B cell (primary cell): ENCODE data around the gene SF1.

ENCODE experiments used
- EZH2 ChIP-seq: IDR thresholded peaks from 2 replicates; pipeline ENCODE4 v1.6.1; 2012; ENCODE audit warnings: borderline replicate concordance, low read depth, mild to moderate bottlenecking, moderate library complexity, low read length; ENCODE audit not compliant: insufficient read depth, poor library complexity, severe bottlenecking
- TF ChIP-seq, protein P1 (sequence below): fragments of 200-600 bp; IDR thresholded peaks from one replicate; pipeline ENCODE4 v1.8.0; 2022; ENCODE audit warnings: antibody characterized with exemption, mild to moderate bottlenecking

DNA sequence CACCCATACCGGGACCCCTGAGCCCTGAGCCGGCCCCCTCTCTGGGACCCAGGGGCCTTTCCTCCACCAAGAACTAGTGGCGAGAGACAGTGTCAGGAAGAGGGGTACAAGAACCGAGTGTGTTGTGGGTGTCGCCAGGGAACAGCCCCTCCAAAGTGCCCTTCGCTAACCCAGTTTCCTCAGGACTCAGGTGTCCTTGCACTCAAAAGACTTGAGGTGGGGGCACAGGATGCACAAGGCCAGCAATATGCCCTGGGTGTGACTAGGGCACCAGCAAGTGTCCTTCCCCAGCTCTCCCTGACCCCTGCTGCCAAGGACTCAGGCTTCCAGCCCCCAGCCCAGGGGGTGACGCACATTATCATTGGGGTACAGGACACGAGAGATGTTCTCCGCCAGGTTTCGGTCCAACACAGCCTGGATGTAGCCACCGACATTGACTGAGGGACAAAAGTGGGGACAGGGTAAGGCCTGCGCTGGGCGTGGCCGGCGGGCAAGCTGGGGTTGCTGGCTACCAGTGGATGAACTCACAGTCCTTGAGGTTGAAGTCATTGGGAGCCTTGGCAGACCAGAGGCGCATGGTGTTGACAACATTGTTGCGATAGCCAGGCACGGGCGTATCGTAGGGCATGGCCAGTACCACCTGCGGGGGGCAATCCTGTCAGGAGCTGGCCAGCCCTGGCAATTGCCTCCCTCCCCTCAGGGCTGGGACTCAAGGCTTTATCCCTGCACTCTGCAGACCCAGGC, 23.3 kb downstream of the SF1 start:
- TF ChIP-seq, protein P1, sequence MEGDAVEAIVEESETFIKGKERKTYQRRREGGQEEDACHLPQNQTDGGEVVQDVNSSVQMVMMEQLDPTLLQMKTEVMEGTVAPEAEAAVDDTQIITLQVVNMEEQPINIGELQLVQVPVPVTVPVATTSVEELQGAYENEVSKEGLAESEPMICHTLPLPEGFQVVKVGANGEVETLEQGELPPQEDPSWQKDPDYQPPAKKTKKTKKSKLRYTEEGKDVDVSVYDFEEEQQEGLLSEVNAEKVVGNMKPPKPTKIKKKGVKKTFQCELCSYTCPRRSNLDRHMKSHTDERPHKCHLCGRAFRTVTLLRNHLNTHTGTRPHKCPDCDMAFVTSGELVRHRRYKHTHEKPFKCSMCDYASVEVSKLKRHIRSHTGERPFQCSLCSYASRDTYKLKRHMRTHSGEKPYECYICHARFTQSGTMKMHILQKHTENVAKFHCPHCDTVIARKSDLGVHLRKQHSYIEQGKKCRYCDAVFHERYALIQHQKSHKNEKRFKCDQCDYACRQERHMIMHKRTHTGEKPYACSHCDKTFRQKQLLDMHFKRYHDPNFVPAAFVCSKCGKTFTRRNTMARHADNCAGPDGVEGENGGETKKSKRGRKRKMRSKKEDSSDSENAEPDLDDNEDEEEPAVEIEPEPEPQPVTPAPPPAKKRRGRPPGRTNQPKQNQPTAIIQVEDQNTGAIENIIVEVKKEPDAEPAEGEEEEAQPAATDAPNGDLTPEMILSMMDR, result no peak
- no peak for TF ChIP-seq EZH2
